NCI-H524 (cell line): Measurements from ENCODE around the gene PTPA.

Experiments used
- DNase-seq, 2 experiments: peaks; one replicate each; lab custom pipeline; 2025; lab: John Stamatoyannopoulos, UW

Gene PTPA

DNA sequence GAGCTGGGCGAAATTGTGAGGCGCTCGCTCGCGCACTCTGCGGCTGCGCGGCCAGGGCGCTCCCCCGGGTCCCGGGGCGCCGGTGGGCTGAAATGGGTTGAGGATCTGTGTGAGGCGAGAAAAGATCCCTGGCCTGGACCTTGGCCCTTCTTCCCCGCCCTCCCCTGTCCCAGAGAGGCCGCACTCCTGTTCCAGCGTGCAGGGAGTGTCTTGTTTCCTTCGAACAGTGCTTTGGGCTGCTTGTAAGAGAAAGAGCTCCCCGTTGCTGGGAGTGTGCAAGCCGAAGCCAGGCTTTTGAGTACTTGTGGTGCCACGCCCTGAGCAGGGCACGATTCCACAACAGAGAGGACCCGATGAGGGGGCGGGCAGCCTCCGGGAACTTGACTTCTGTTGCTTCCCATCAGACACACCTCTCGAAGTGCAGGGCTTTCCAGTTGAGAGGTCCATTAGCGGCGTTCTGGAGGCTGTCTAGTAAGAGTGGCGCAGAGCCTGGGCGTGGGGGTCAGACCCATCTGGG is 29.8 kb upstream of the PTPA start:
- peak in 1 of 2 experiments; percentile 47 for DNase-seq

GRCh38 chr9:129084087-129084486 is 27.1 kb upstream of the PTPA start:
- no peak for DNase-seq

- DNase-seq: no peak
Measured at GRCh38 chr9:129089246-129089645, 22.0 kb upstream of the PTPA start.

DNA sequence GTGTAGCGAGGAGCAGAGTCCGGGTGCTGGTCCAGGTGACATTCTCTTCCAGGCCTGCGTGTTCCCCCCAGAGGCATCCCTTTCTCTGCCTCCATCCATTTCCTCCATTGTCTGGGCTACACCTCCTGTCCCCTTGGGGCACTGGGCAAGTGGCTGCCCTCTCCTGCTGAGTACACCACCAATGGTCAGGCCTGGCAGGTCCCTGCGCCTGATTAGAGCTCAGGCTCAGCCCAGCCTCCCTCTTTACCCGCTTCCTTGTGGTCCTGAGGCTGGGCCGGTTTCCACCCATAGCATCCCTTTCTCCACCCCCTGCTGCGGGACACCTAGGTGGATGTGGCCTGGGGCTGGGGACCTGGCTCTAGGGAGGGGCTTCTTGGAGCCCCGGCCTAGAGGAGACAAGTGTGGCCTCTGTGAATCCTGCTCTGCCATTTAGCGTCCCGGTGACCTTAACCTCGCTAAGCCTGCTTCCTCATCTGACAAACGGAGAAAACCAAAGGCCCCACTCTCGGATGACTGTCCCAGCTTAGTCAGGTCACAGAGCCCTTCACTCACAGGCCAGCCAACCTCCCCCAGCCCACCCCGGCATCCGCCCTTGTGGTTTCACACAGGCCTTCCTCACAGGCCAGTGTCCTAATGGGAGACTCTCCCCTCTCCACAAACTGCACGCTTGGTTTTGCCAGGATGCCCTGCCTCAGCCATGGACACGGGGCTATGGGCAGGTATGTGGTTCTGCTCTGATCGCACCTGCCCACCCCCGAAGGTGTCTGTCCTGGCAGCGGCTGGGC is 17.4 kb upstream of the PTPA start:
- no peak for DNase-seq

GRCh38 chr9:129094387-129095169 is 16.6 kb upstream of the PTPA start:
- DNase-seq: no peak

- DNase-seq: no peak
Measured at GRCh38 chr9:129095170-129095667, 16.0 kb upstream of the PTPA start.

DNA sequence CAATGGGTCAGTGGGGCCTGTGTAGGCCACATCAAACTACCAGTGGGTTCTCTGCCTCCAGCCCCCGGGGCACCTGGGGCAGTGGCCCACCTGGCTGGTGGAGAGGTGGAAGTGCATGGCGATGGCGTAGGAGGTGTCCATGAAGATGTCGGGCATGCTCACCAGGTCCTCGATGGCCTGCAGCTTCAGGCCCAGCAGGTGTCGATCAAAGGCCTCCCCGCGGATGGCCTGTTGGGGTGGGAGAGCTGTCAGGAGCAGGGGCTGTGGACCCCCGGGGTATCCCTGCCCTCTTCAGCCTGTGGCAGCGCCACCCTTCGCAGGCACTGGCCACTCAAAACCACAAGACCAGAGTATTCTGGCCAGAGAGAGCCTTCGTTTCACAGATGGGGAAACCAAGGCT is 15.3 kb upstream of the PTPA start:
- DNase-seq: no peak

DNA sequence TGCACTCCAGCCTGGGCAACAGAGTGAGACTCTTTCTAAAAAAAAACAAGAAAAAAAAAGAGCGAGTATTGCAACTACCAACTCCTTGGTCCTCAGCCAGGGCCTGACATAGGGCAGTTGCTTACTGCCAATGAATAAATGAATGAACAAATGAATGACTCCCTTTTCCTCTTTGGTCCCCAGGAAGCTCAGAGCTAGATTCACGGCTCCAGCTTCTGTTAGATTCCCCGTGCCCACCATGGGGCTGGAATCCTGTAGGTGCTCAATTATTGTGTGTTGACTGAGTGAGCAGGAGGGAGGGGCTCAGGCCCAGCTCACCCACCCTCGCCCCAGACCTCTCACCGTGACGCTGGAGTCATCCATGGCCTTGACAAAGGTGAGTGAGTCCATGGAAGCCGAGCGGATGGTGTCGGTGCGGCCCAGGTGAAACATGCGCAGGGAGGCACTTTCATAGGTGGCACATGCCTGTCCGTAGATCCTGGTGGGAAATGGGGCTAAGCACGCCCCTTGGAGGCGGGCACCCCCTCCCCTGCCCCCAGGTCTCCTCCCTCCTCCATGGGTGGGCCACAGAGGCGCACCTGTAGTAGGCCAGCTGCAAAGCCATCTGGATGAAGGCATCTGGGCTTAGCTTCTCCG is 13.4 kb upstream of the PTPA start:
- no peak for DNase-seq

DNA sequence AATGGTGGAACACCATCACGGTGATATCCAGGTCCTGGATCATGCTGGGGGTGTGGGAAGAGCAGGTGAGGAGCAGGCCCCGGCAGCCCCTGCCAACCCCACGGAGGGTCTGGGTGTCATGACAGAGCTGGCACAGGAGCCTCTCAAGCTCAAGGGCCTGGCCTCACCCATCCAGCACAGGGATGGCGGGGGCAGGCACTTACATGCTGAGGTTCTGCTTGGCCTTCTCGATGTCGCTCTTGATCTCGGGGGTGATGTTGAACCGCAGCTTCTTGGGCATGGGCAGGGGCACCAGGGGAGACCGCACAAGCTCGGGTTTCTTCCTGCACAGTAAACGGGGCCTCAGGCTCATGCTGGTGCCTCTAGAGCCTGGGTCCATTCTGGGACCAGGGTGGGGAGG is 12.9 kb upstream of the PTPA start:
- no peak for DNase-seq

- no peak for DNase-seq
Measured at GRCh38 chr9:129100383-129101169, 10.6 kb upstream of the PTPA start.

DNA sequence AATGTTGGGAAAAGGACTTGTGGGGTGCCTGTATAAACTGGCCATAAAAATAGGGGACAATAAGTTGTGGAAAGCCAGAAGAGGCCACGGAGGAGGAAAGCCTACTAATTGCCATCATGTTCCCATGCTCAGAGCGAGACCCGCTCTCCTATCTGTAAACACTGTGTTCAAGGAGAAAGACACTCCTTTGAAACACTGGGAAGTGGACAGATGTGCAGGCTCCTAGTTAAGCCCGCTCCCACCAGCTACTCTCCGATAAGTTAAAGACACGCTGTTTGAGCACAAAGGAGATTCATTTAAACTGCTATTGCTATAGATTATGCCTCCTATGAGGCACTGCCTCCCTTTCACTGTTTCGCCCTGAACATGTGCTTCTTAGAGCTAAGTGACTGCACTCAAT is 9.9 kb upstream of the PTPA start:
- DNase-seq: no peak

- no peak for DNase-seq
Measured at GRCh38 chr9:129102095-129102525, 9.1 kb upstream of the PTPA start.

GRCh38 chr9:129102791-129103594 is 8.2 kb upstream of the PTPA start:
- DNase-seq: peak; percentile 46 to 70

GRCh38 chr9:129103595-129103965 is 7.6 kb upstream of the PTPA start:
- DNase-seq: no peak

DNA sequence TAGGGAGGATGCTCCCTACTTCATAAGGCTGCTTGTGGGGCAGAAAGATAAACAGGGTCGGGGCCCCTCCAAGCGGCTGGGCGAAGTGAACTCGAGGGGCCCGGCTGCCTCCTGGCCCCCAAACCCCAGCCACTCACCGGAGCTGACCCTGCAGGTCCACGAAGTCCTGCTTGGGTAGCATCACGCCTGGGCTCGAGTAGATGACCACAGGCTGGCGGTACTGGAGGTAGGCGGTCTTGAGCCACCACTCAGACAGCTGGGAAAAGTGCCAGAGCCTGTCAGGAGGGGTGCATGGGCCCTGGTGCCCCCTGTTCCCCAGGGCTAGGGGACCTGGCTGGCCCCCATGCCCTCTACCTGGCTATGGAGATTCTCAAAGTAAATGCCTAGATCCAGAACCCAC is 7.2 kb upstream of the PTPA start:
- no peak for DNase-seq

DNA sequence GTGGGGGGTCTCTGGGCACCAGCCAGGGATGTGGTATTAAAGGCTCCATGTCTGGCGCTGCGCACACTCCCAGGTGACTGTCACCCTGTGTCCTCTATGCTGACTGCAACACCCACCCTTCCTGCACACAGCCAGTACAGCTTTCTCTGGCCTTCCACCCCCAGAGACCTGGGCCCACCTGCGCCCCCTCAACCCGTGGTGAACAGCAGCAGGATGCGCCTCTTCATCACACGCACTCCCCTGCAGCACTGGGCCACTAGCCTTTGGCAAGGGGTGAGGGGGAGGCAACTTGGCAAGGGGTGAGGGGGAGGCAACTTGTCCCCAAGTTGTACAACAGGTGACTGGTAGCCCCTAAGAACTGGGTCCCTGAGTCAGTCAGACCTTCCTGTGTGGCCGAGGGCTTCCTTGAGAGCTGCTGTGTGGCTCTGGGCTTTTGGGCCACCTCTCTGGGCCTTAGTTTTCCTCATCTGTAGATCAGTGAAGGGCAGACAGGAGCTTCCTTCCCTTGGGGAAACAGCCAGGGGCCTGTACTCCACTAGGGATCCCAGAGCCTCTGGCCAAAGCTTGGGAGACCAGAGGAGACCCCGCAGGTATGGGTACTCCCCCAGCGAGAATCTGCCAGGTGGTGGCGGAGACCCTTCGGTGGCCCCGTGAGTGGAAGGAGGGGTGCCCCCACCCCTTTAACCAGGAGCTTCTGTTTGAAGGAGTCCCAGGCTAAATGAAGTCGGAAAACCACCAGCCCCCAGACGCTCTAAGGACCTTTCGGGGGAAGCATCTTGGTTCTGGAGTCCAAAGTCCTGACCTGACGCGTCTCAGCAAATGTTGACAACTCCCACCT is 5.1 kb upstream of the PTPA start:
- DNase-seq: no peak

DNA sequence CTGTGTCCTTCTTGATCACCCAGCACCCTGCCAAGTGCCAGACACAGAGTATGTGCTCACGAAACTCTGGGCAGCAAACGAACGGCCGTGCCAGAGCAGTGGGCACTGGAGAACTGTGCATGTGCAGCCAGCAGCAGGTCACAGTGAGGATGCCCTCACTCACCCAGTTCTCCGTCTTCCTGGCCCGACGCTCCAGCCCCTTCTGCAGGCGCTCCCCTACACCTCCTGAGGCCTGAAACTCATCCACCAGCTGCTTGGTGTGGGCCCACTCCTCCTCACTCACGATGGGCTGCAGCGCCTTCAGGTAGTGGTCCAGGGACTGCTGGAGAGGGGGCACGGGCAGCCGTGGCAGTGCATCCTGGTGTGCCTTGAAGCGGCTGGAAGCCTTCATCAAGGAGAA is 3.6 kb upstream of the PTPA start:
- DNase-seq: no peak

GRCh38 chr9:129108083-129108804 is 3.0 kb upstream of the PTPA start:
- DNase-seq: no peak

DNA sequence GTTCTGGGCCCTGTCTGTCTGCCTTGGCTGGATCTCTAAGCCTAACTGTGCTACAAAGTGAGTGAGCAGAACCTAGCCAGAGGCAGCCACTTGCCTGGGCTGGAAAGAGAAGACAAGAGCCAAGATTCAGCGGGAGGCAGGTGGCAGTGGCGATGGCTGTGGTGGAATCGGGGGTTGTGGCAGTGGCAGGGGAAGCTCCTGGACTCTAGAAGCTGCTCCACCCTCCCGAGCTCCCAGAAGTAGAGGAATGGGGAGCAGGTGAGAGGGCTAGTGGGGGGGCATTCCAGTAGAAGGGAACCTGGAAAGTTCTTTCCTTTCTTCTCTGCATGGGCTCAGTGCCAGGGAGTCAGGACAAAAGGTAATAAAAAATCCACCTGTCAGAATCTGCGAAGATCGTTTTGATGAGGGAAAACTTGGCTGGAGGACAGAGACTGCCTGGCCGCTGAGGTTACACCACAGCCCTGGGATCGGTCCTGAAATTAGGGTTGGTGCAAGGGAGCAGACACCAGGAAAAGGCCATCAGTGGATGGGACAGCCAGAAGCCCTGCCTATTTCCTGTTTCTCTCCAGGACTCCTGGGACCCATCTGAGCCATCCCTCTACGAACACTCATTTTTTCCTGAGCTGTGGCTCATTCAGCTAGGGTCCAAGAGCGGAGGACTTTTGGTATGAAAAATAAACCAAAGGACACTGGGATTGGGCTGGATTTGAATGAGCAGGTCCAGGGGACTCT is 2.2 kb upstream of the PTPA start:
- no peak for DNase-seq
